GM12872 (cell line): Measurements from ENCODE around the gene MYOF.

Source experiments
- CTCF ChIP-seq: IDR thresholded peaks from 3 replicates; pipeline ENCODE4 v1.5.1; 2011; ENCODE audit warnings: low read depth, mild to moderate bottlenecking, low read length, moderate library complexity; ENCODE audit not compliant: insufficient read depth

The MYOF gene

GRCh38 chr10:93509816-93510215 lies 27.7 kb upstream of the MYOF start:
- TF ChIP-seq CTCF = no peak

- TF ChIP-seq CTCF = no peak
Observed at GRCh38 chr10:93505075-93505474, 22.9 kb upstream of the MYOF start.

GRCh38 chr10:93503075-93503474 lies 20.9 kb upstream of the MYOF start:
- TF ChIP-seq CTCF = no peak

GRCh38 chr10:93501650-93502049 lies 19.5 kb upstream of the MYOF start:
- no peak for TF ChIP-seq CTCF

DNA sequence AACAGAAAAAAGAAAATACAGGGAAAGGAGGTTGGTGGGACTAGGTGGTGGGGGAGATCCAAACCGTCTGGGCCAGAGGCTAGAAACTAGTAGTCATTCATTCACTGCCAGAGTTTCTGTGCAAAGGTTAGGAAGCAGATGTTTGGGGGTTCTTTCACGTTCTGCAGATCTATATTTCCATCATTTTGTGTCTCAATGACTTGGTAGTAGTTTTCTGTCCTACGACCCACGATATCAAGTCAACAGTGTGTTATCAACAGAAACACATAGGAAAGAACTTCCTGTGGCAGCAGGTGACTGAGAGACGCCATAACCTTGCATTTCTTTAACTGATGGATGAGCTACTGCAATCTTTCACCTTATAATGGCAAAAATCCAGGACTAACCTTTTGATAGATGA lies 16.0 kb upstream of the MYOF start:
- TF ChIP-seq CTCF = no peak

GRCh38 chr10:93496322-93497041 lies 14.3 kb upstream of the MYOF start, which contains the start of gene CEP55:
Gene CEP55, plus strand, starts transcription at chr10:93496612. Its CDS starts 3,440 bp downstream, at chr10:93500052.
- TF ChIP-seq CTCF = no peak

DNA sequence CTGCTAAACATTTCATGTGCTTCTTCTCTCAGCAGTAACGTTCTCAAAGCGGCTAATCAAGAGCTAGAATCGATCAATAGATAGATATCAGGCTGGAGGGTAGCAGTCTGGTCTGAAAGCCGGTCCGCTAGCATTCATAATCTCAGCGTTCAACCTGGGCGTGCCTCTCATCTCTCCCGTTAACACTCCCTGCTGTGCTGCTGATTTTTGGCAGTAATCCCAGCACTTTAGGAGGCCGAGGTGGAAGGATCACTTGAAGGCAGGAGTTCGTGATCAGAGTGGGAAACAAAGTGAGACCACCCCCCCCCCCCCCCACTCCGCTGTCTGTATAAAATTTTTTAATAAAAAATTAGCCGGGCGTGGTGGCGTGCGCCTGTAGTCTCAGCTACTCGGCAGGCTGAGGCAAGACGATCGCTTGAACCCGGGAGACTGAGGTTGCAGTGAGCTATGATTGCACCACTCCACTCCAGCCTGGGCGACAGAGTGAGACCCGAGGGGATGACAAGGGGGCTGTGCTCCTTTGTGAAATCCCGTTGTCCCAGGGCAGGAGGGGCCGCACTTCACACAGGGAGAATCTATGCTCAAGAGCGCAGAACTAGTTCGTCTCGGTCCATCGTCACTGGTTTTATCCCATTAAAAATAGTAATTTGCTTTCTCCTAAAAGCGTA lies 13.7 kb upstream of the MYOF start:
- TF ChIP-seq CTCF = no peak
